ENCODE data around the gene MPP2. TPM values are rescaled to one million over a fixed set of nuclear protein-coding genes. Genes with fewer than 3 reads are reported as not detected.
A peak's percentile ranks its signal among the peaks of the same experiment; 100 is the strongest.
"Not testable (repeated sequence)": the region's sequence is repeated elsewhere in the genome, so short reads cannot be mapped to it uniquely, and the experiment has no call there.

MPP2 gene
- total RNA-seq, 2 donors from 2014 or later, result 1.6 to 2.6 TPM

DNA sequence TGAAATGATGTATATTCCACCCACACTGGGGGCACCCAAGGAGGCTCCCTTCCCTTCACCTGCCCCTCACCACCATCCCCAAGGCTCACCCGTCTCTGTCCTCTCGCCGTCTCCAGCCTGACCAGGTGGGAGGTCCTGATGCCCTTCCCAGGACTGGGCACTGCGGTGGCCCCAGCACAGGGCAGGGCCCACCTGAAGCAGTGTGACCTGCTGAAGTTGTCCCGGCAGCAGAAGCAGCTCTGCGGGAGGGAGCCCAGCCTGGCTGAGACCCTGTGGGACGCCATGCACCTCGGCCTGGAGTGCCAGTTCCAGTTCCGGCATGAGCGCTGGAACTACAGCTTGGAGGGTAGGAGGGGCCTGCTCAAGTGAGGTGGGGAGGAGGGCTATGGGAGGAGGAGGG is 25.0 kb upstream of the MPP2 start:
- no peaks in the 10 kb centered on the region for H3K36me3 ChIP-seq (replicated peaks in 1 of 2; ENCODE audit: insufficient read depth in 1 of 2, low read depth in 2 of 2)
- H3K4me3 ChIP-seq, result no peak overlapping the region
- peaks cover 18% of the 10 kb centered on the region for H3K4me1 ChIP-seq
- H3K27me3 ChIP-seq, result no peaks in the 10 kb centered on the region
- TF ChIP-seq, protein P1, sequence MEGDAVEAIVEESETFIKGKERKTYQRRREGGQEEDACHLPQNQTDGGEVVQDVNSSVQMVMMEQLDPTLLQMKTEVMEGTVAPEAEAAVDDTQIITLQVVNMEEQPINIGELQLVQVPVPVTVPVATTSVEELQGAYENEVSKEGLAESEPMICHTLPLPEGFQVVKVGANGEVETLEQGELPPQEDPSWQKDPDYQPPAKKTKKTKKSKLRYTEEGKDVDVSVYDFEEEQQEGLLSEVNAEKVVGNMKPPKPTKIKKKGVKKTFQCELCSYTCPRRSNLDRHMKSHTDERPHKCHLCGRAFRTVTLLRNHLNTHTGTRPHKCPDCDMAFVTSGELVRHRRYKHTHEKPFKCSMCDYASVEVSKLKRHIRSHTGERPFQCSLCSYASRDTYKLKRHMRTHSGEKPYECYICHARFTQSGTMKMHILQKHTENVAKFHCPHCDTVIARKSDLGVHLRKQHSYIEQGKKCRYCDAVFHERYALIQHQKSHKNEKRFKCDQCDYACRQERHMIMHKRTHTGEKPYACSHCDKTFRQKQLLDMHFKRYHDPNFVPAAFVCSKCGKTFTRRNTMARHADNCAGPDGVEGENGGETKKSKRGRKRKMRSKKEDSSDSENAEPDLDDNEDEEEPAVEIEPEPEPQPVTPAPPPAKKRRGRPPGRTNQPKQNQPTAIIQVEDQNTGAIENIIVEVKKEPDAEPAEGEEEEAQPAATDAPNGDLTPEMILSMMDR (IDR thresholded peaks at IDR 0.05), result no peak
- no peak for TF ChIP-seq POLR2A (IDR thresholded peaks at IDR 0.05)
- ATAC-seq (no peak), DNase-seq (no peak)
- H3K9me3 ChIP-seq, result no peaks in the 10 kb centered on the region
- intact Hi-C loops (cut with DNase I), result no loop called here
- no peak overlapping the region for H3K27ac ChIP-seq
- WGBS, 2 donors, result 93 to 96% methylated on average over 9 to 10 of the region's 10 CpGs

GRCh38 chr17:43931062-43931571 is 23.8 kb upstream of the MPP2 start:
- intact Hi-C loops (cut with DNase I), result no loop called here
- no peak overlapping the region for H3K4me3 ChIP-seq
- H3K27ac ChIP-seq, result peak overlapping the region in 3 of 4 donors; percentile 14 to 53 (median 37)
- H3K4me1 ChIP-seq, result peaks cover 25% of the 10 kb centered on the region
- WGBS, 2 donors, result 20% methylated on average over 5 of the region's 5 CpGs; no CpG with 5 or more reads in 1 of the 2 donors
- TF ChIP-seq, protein P1 (IDR thresholded peaks at IDR 0.05), result no peak
- TF ChIP-seq POLR2A (IDR thresholded peaks at IDR 0.05), result no peak
- H3K27me3 ChIP-seq, result no peaks in the 10 kb centered on the region
- DNase-seq (peak; percentile 77 to 90 (median 87)), ATAC-seq (peak; percentile 85)
- H3K36me3 ChIP-seq (replicated peaks in 1 of 2; ENCODE audit: insufficient read depth in 1 of 2, low read depth in 2 of 2), result no peaks in the 10 kb centered on the region
- no peaks in the 10 kb centered on the region for H3K9me3 ChIP-seq

DNA sequence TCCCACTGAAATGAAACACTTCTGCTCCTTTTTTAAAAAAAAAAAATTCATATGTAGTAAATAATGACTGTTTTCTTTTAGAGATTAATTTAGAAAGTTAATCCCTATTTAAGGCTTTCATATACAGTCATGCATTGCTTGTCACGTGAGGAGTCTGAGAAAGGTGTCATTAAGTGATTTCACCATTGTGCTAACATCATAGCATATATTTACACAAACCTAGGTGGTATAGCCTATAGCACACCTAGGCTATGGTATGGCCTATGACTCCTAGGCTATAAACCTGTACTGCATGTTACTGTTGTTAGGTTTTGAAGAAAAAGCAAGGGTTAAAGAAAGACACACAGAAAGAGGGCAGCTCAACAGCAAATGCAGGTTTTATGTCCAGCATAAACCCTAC is 21.3 kb upstream of the MPP2 start:
- H3K9me3 ChIP-seq, result no peaks in the 10 kb centered on the region
- no peak overlapping the region for H3K4me3 ChIP-seq
- H3K36me3 ChIP-seq (replicated peaks in 1 of 2; ENCODE audit: insufficient read depth in 1 of 2, low read depth in 2 of 2), result no peaks in the 10 kb centered on the region
- no peak for TF ChIP-seq POLR2A (IDR thresholded peaks at IDR 0.05)
- TF ChIP-seq, protein P1 (IDR thresholded peaks at IDR 0.05), result no peak
- peaks cover 25% of the 10 kb centered on the region for H3K4me1 ChIP-seq
- intact Hi-C loops (cut with DNase I), result no loop called here
- WGBS, 2 donors, result 86 to 91% methylated on average over 1 of the region's 1 CpG
- ATAC-seq (no peak), DNase-seq (no peak)
- no peaks in the 10 kb centered on the region for H3K27me3 ChIP-seq
- H3K27ac ChIP-seq, result no peak overlapping the region

- H3K4me1 ChIP-seq, result peaks cover 25% of the 10 kb centered on the region
These were observed 20.6 kb upstream of the MPP2 start for GRCh38 chr17:43927929-43928328.

GRCh38 chr17:43927060-43927864 is 19.9 kb upstream of the MPP2 start:
- WGBS, 2 donors, result 3 to 4% methylated on average over 27 to 42 of the region's 42 CpGs
- DNase-seq (peak in 3 of 4 donors; percentile 28 to 55 (median 45)), ATAC-seq (peak; percentile 45)
- H3K36me3 ChIP-seq (replicated peaks in 1 of 2; ENCODE audit: insufficient read depth in 1 of 2, low read depth in 2 of 2), result no peaks in the 10 kb centered on the region
- H3K4me3 ChIP-seq, result no peak overlapping the region
- TF ChIP-seq POLR2A (IDR thresholded peaks at IDR 0.05), result no peak
- TF ChIP-seq, protein P1 (IDR thresholded peaks at IDR 0.05), result no peak
- H3K9me3 ChIP-seq, result no peaks in the 10 kb centered on the region
- H3K27ac ChIP-seq, result peak overlapping the region in 1 of 4 donors; percentile 10
- H3K27me3 ChIP-seq, result no peaks in the 10 kb centered on the region
- intact Hi-C loops (cut with DNase I), result no loop called here
- peaks cover 25% of the 10 kb centered on the region for H3K4me1 ChIP-seq

More at GRCh38 chr17:43927929-43928328, 20.6 kb upstream of the MPP2 start:
- ATAC-seq; DNase-seq; H3K27ac ChIP-seq; intact Hi-C loops (cut with DNase I); H3K36me3 ChIP-seq (replicated peaks in 1 of 2; ENCODE audit: insufficient read depth in 1 of 2, low read depth in 2 of 2); H3K27me3 ChIP-seq; H3K9me3 ChIP-seq; H3K4me3 ChIP-seq: not testable (repeated sequence)
- 53 to 62% methylated on average over 5 of the region's 5 CpGs for WGBS, 2 donors

Measured in body of pancreas (tissue), 4 donors.